IMR-90 (cell line): Measurements from ENCODE around the gene LRRC26. TPM values are rescaled to one million over a fixed set of nuclear protein-coding genes. Genes with fewer than 3 reads are reported as not detected.

ENCODE experiments used
- ATAC-seq: fragments of 200-7000 bp; cut with Tn5 transposase; 2 replicates; pipeline ENCODE4 v1.9.1; 2020; ENCODE audit warnings: low read depth, mild to moderate bottlenecking, moderate library complexity
- BruUV-seq: library from RNA; stranded (reverse); fragments of 400-500 nt; replicated peaks from 2 replicates; lab custom pipeline; 2021; lab: Mats Ljungman, UMichigan
- CTCF ChIA-PET: fragments of 300-600 bp; formaldehyde crosslinking; extraction: SDS; loops from one replicate; lab custom pipeline; 2021; ENCODE audit warnings: antibody characterized with exemption; lab: Yijun Ruan, JAX
- POLR2A ChIA-PET: fragments of 300-600 bp; sonication (Branson Sonifier 250); formaldehyde crosslinking; loops from one replicate; lab custom pipeline; 2022; ENCODE audit warnings: antibody characterized with exemption; ENCODE audit not compliant: unreplicated experiment; lab: Charles Lee
- DNase-seq: peaks from one replicate; pipeline ENCODE4 v3.0.0; 2013
- H2AFZ ChIP-seq: replicated peaks from 2 replicates; pipeline ENCODE3; 2013; ENCODE audit warnings: low read length, mild to moderate bottlenecking; ENCODE audit not compliant: poor library complexity
- H2AK5ac ChIP-seq: 2 replicates; pipeline ENCODE4 v1.6.1; 2013; ENCODE audit warnings: low read depth, low read length, inconsistent platforms
- H2AK9ac ChIP-seq: replicated peaks from 2 replicates; pipeline ENCODE3; 2013; ENCODE audit warnings: mild to moderate bottlenecking, low read depth, low read length, moderate library complexity; ENCODE audit not compliant: poor library complexity
- H2BK120ac ChIP-seq: 2 replicates; pipeline ENCODE4 v1.6.1; 2013; ENCODE audit warnings: low read depth, low read length, inconsistent platforms
- H2BK15ac ChIP-seq: 3 replicates; pipeline ENCODE4 v1.6.1; 2013; ENCODE audit warnings: low read depth, low read length, inconsistent platforms
- H2BK20ac ChIP-seq: 2 replicates; pipeline ENCODE4 v1.6.1; 2013; ENCODE audit warnings: low read depth, mild to moderate bottlenecking, inconsistent platforms, low read length, moderate library complexity
- H2BK5ac ChIP-seq: 2 replicates; pipeline ENCODE4 v1.6.1; 2013; ENCODE audit warnings: mild to moderate bottlenecking, low read depth, low read length, inconsistent platforms; ENCODE audit not compliant: poor library complexity, severe bottlenecking
- H3K14ac ChIP-seq: replicated peaks from 2 replicates; pipeline ENCODE4 v1.6.1; 2013; ENCODE audit warnings: low read depth, low read length, inconsistent platforms
- H3K18ac ChIP-seq: 2 replicates; pipeline ENCODE4 v1.6.1; 2013; ENCODE audit warnings: low read depth, low read length, control low read depth
- H3K23ac ChIP-seq: 2 replicates; pipeline ENCODE4 v1.6.1; 2013; ENCODE audit warnings: low read depth, low read length, inconsistent platforms
- H3K27ac ChIP-seq: 2 replicates; pipeline ENCODE4 v1.5.1; 2013; ENCODE audit warnings: mild to moderate bottlenecking, control low read depth, low read length; ENCODE audit not compliant: insufficient read depth
- H3K27me3 ChIP-seq: 2 replicates; pipeline ENCODE4 v1.6.1; 2013; ENCODE audit warnings: low read length; ENCODE audit not compliant: control insufficient read depth, insufficient read depth
- H3K36me3 ChIP-seq: 2 replicates; pipeline ENCODE4 v1.6.1; 2013; ENCODE audit warnings: low read length, mixed read lengths; ENCODE audit not compliant: control insufficient read depth, insufficient read depth
- H3K4ac ChIP-seq: 2 replicates; pipeline ENCODE4 v1.6.1; 2013; ENCODE audit warnings: low read depth, low read length, inconsistent platforms
- H3K4me1 ChIP-seq: 2 replicates; pipeline ENCODE4 v1.6.1; 2013; ENCODE audit warnings: low read length, mixed read lengths; ENCODE audit not compliant: control insufficient read depth, insufficient read depth
- H3K4me2 ChIP-seq: 2 replicates; pipeline ENCODE4 v1.6.1; 2013; ENCODE audit warnings: low read depth, mild to moderate bottlenecking, control low read depth, low read length, moderate library complexity
- H3K4me3 ChIP-seq: 2 replicates; pipeline ENCODE4 v1.5.1; 2013; ENCODE audit warnings: low read depth, mild to moderate bottlenecking, control low read depth, low read length, moderate library complexity; ENCODE audit not compliant: insufficient read depth
- H3K56ac ChIP-seq: 2 replicates; pipeline ENCODE4 v1.6.1; 2013; ENCODE audit warnings: low read length, inconsistent platforms; ENCODE audit not compliant: insufficient read depth; ENCODE audit errors: extremely low read depth
- H3K79me1 ChIP-seq, 2 experiments: 2 replicates each; pipeline ENCODE4 v1.6.1; 2013; ENCODE audit warnings: low read length in 2 of 2, inconsistent platforms in 1 of 2, low read depth in 1 of 2
- H3K9ac ChIP-seq: 2 replicates; pipeline ENCODE4 v1.6.1; 2013; ENCODE audit warnings: low read depth, low read length, control low read depth
- H3K9me1 ChIP-seq: 2 replicates; pipeline ENCODE4 v1.6.1; 2013; ENCODE audit warnings: low read length, inconsistent platforms; ENCODE audit not compliant: insufficient read depth
- H3K9me3 ChIP-seq: 2 replicates; pipeline ENCODE4 v1.6.1; 2013; ENCODE audit warnings: low read length; ENCODE audit not compliant: control insufficient read depth, insufficient read depth
- H4K20me1 ChIP-seq: 2 replicates; pipeline ENCODE4 v1.6.1; 2013; ENCODE audit warnings: low read length, inconsistent platforms; ENCODE audit not compliant: insufficient read depth
- H4K5ac ChIP-seq: 2 replicates; pipeline ENCODE4 v1.6.1; 2013; ENCODE audit warnings: mild to moderate bottlenecking, low read depth, low read length, control low read depth
- H4K8ac ChIP-seq, 2 experiments: 2 replicates each; pipeline ENCODE4 v1.6.1; 2013; ENCODE audit warnings: low read depth in 2 of 2, low read length in 2 of 2, control low read depth in 1 of 2, inconsistent platforms in 1 of 2
- H4K91ac ChIP-seq: 2 replicates; pipeline ENCODE4 v1.6.1; 2013; ENCODE audit warnings: low read depth, low read length, inconsistent platforms; ENCODE audit not compliant: insufficient read depth
- BHLHE40 ChIP-seq: fragments of 150-350 bp; IDR thresholded peaks from 2 replicates; pipeline ENCODE4 v1.6.1; 2016; ENCODE audit warnings: mild to moderate bottlenecking, low read depth, low read length
- CEBPB ChIP-seq: IDR thresholded peaks from 2 replicates; pipeline ENCODE4 v1.6.1; 2012; ENCODE audit warnings: low read depth, low read length, improper control_type of control experiment
- CHD1 ChIP-seq: IDR thresholded peaks from 2 replicates; pipeline ENCODE4 v1.6.1; 2012; ENCODE audit warnings: low read depth, low read length, improper control_type of control experiment
- FOS ChIP-seq: fragments of 150-350 bp; IDR thresholded peaks from 2 replicates; pipeline ENCODE4 v1.6.1; 2016; ENCODE audit warnings: low read depth, low read length
- MAZ ChIP-seq: IDR thresholded peaks from 2 replicates; pipeline ENCODE4 v1.6.1; 2012; ENCODE audit warnings: low read depth, mild to moderate bottlenecking, low read length, improper control_type of control experiment, moderate library complexity, borderline replicate concordance
- MXI1 ChIP-seq: IDR thresholded peaks from 2 replicates; pipeline ENCODE4 v1.6.1; 2012; ENCODE audit warnings: low read depth, mild to moderate bottlenecking, low read length, moderate library complexity, borderline replicate concordance
- NFE2L2 ChIP-seq: fragments of 150-350 bp; IDR thresholded peaks from 2 replicates; pipeline ENCODE4 v1.6.1; 2016; ENCODE audit warnings: low read depth, mild to moderate bottlenecking, low read length
- POLR2A ChIP-seq: IDR thresholded peaks from 2 replicates; pipeline ENCODE4 v1.6.1; 2012; ENCODE audit warnings: mild to moderate bottlenecking, low read depth, low read length
- RAD21 ChIP-seq: IDR thresholded peaks from 2 replicates; pipeline ENCODE4 v1.6.1; 2012; ENCODE audit warnings: low read length, improper control_type of control experiment
- RCOR1 ChIP-seq: IDR thresholded peaks from 2 replicates; pipeline ENCODE4 v1.6.1; 2012; ENCODE audit warnings: mild to moderate bottlenecking, low read length, improper control_type of control experiment; ENCODE audit not compliant: insufficient replicate concordance
- RFX5 ChIP-seq: IDR thresholded peaks from 2 replicates; pipeline ENCODE4 v1.8.0; 2012; ENCODE audit warnings: low read depth, mild to moderate bottlenecking, low read length, moderate library complexity
- WGBS, 2 experiments: methylation state at CpG; one replicate each; pipeline versions ENCODE4 v1.1.5 to v1.1.7; 2013; ENCODE audit warnings: missing lambda C conversion rate in 2 of 2; ENCODE audit not compliant: insufficient read length in 1 of 2; ENCODE audit errors: extremely low coverage in 2 of 2; 5-methylcytosine and 5-hydroxymethylcytosine counted together
- dilution Hi-C: fragments of 300-500 bp; cut with HindIII; formaldehyde crosslinking; loops from one replicate; pipeline ENCODE4 v1.14.3; 2018; ENCODE audit warnings: low sequenced_read_pairs; ENCODE audit not compliant: unreplicated experiment
- in situ Hi-C: fragments of 300-500 bp; cut with MboI; formaldehyde crosslinking; loops from 3 replicates; pipeline ENCODE4 v1.14.3; 2019; ENCODE audit warnings: low sequenced_read_pairs, inconsistent platforms, mixed read lengths
- intact Hi-C: fragments of 100-400 bp; cut with micrococcal nuclease; formaldehyde crosslinking; loops from 2 replicates; pipeline ENCODE4 v1.10.0; 2022
- polyA plus RNA-seq, 3 experiments: library from polyadenylated mRNA; depleted of rRNA; stranded (reverse); fragments of >200 nt; gene quantifications; 2 replicates each; pipeline ENCODE4 v1.2.3, GENCODE V29; 2012; ENCODE audit warnings: low replicate concordance in 1 of 3
- total RNA-seq: library from RNA; depleted of rRNA; stranded (reverse); fragments of >200 nt; gene quantifications from 2 replicates; pipeline ENCODE4 v1.2.3, GENCODE V29; 2012
- TF ChIP-seq, protein P1 (sequence below): conservative IDR thresholded peaks from 2 replicates; pipeline ENCODE4 v1.5.1; 2012; ENCODE audit warnings: mild to moderate bottlenecking, low read depth, low read length, improper control_type of control experiment
- TF ChIP-seq, protein P2 (sequence below): fragments of 150-350 bp; IDR thresholded peaks from 2 replicates; pipeline ENCODE4 v1.6.1; 2017; ENCODE audit warnings: mild to moderate bottlenecking, antibody characterized with exemption, low read length, low read depth
- TF ChIP-seq, protein P3 (sequence below): fragments of 150-350 bp; IDR thresholded peaks from 2 replicates; pipeline ENCODE4 v1.6.1; 2016; ENCODE audit warnings: low read depth, mild to moderate bottlenecking, low read length, moderate library complexity, borderline replicate concordance

The LRRC26 gene
- total and polyA plus RNA-seq, 2 of the 4 experiments (the other 2 are of a cell fraction): not detected

DNA sequence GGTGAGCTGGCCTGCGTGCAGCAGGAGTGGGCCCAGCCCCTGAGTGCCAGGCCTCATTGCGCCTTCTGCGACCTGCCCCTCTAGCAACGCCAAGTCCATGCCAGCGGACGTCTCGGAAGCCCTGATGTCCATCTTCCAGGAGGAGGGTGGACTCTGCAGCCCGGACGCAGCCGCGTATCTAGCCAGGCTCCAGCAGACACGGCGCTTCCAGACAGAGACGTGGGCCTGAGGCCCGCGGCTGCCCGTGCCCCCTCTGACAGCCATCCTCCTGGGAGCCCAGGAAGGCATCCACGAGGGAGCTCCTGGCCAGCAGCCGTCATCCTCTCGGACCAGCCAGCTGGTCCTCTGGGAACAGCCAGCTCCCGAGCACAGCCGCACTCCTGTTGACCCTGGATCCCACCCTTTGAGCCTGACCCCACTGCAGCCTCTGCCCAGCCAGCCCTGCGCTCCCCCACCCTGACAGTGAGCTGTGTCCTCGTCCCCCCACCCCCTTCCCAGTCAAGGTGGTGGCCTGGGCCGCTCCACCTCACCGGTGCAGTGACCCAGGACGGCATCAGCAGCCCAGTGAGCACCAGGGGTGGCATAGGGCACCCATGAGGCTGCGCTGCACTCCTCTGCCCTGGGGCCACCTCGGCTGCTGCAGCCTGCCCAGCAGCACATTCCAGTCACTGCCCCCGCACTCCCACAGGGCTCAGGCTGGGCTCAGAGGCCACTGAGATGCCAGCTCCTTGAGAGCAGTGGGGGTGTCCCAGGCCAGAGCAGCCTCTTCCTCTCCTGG is 46.5 kb upstream of the LRRC26 start:
- dilution Hi-C loops (no loop called here), in situ Hi-C loops (no loop called here), intact Hi-C loops (no loop called here)
- Histone ChIP-seq H3K4me2 (no peak overlapping the region), H2BK15ac (no peak overlapping the region), H4K20me1 (no peaks in the 10 kb centered on the region), H4K8ac (no peak overlapping the region), H3K56ac (no peak overlapping the region), H4K91ac (no peak overlapping the region), H2BK20ac (no peak overlapping the region), H2AFZ (no peak overlapping the region), H4K5ac (no peak overlapping the region), H3K9ac (no peak overlapping the region), H3K4ac (no peak overlapping the region), H3K27ac (no peak overlapping the region), H2BK120ac (no peak overlapping the region), H2AK5ac (no peak overlapping the region), H3K4me3 (no peak overlapping the region), H3K18ac (no peak overlapping the region), H2BK5ac (no peak overlapping the region), H3K27me3 (no peaks in the 10 kb centered on the region), H3K9me1 (peaks cover 3% of the 10 kb centered on the region; the same call in 1 of the 2 replicates), H2AK9ac (peak overlapping the region; percentile 16), H3K14ac (no peak overlapping the region), H3K79me1 (peaks cover 0 to 6% of the 10 kb centered on the region in 2 experiments; a peak in 1 of 4 replicates), H3K4me1 (peaks cover 6% of the 10 kb centered on the region), H3K36me3 (peaks cover 18% of the 10 kb centered on the region), H3K23ac (no peak overlapping the region), H3K9me3 (no peaks in the 10 kb centered on the region)
- TF ChIP-seq MAZ: no peak
- TF ChIP-seq, protein P1, sequence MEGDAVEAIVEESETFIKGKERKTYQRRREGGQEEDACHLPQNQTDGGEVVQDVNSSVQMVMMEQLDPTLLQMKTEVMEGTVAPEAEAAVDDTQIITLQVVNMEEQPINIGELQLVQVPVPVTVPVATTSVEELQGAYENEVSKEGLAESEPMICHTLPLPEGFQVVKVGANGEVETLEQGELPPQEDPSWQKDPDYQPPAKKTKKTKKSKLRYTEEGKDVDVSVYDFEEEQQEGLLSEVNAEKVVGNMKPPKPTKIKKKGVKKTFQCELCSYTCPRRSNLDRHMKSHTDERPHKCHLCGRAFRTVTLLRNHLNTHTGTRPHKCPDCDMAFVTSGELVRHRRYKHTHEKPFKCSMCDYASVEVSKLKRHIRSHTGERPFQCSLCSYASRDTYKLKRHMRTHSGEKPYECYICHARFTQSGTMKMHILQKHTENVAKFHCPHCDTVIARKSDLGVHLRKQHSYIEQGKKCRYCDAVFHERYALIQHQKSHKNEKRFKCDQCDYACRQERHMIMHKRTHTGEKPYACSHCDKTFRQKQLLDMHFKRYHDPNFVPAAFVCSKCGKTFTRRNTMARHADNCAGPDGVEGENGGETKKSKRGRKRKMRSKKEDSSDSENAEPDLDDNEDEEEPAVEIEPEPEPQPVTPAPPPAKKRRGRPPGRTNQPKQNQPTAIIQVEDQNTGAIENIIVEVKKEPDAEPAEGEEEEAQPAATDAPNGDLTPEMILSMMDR: no peak
- no peak for TF ChIP-seq NFE2L2
- TF ChIP-seq CEBPB: no peak
- TF ChIP-seq POLR2A: no peak
- no peak for TF ChIP-seq BHLHE40
- TF ChIP-seq, protein P2, sequence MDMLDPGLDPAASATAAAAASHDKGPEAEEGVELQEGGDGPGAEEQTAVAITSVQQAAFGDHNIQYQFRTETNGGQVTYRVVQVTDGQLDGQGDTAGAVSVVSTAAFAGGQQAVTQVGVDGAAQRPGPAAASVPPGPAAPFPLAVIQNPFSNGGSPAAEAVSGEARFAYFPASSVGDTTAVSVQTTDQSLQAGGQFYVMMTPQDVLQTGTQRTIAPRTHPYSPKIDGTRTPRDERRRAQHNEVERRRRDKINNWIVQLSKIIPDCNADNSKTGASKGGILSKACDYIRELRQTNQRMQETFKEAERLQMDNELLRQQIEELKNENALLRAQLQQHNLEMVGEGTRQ: no peak
- TF ChIP-seq, protein P3, sequence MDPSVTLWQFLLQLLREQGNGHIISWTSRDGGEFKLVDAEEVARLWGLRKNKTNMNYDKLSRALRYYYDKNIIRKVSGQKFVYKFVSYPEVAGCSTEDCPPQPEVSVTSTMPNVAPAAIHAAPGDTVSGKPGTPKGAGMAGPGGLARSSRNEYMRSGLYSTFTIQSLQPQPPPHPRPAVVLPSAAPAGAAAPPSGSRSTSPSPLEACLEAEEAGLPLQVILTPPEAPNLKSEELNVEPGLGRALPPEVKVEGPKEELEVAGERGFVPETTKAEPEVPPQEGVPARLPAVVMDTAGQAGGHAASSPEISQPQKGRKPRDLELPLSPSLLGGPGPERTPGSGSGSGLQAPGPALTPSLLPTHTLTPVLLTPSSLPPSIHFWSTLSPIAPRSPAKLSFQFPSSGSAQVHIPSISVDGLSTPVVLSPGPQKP: no peak
- no peak for TF ChIP-seq FOS
- TF ChIP-seq MXI1: no peak
- TF ChIP-seq RAD21: no peak
- no peak for TF ChIP-seq RCOR1
- no peak for TF ChIP-seq CHD1
- TF ChIP-seq RFX5: no peak
- DNase-seq (no peak), ATAC-seq (no peak)
- ChIA-PET POLR2A (no interaction called here), CTCF (no interaction called here)
- BruUV-seq: no TSS peak
- 96% methylated on average over 21 of the region's 30 CpGs; no CpG with 5 or more reads in 1 of the 2 experiments for WGBS, 2 experiments
